HCT116 (cell line): ENCODE measurements around the gene MAN2B2.

Experiments
- ATF3 ChIP-seq: IDR thresholded peaks from 2 replicates; pipeline ENCODE4 v1.6.1; 2012
- CTCF ChIP-seq, 3 experiments: fragments of 200-600 bp in 1 of 3; sonication (generic) in 1 of 3; IDR thresholded peaks in 2 of 3; conservative IDR thresholded peaks in 1 of 3; 2 replicates each; pipeline ENCODE4 v1.5.1; 2012 to 2017; ENCODE audit warnings: low read depth in 2 of 3, low read length in 2 of 3, antibody characterized with exemption in 1 of 3, borderline replicate concordance in 1 of 3, control low read depth in 1 of 3, mild to moderate bottlenecking in 1 of 3, mixed read lengths in 1 of 3, mixed run types in 1 of 3, moderate library complexity in 1 of 3; ENCODE audit not compliant: insufficient read depth in 1 of 3
- EGR1 ChIP-seq: IDR thresholded peaks from 2 replicates; pipeline ENCODE4 v1.6.1; 2012; ENCODE audit warnings: low read depth
- EZH2 ChIP-seq: fragments of 200-600 bp; sonication (generic); IDR thresholded peaks from 2 replicates; pipeline ENCODE4 v1.6.1; 2017; ENCODE audit warnings: antibody characterized with exemption, mixed run types
- EZH2phosphoT487 ChIP-seq: fragments of 200-600 bp; IDR thresholded peaks from 2 replicates; pipeline ENCODE4 v1.6.1; 2018; ENCODE audit warnings: antibody characterized with exemption, borderline replicate concordance
- JUND ChIP-seq: IDR thresholded peaks from 2 replicates; pipeline ENCODE4 v1.6.1; 2012
- POLR2A ChIP-seq: IDR thresholded peaks from 2 replicates; pipeline ENCODE4 v1.7.0; 2011; ENCODE audit warnings: borderline replicate concordance; ENCODE audit not compliant: insufficient read depth, insufficient read length; ENCODE audit errors: extremely low read depth
- POLR2AphosphoS5 ChIP-seq: IDR thresholded peaks from 2 replicates; pipeline ENCODE4 v1.6.1; 2011; ENCODE audit warnings: mild to moderate bottlenecking, low read depth, low read length, moderate library complexity
- RAD21 ChIP-seq: IDR thresholded peaks from 2 replicates; pipeline ENCODE4 v1.6.1; 2012; ENCODE audit warnings: low read depth, mild to moderate bottlenecking
- SP1 ChIP-seq: IDR thresholded peaks from 2 replicates; pipeline ENCODE4 v1.6.1; 2012; ENCODE audit warnings: low read depth

- TF ChIP-seq CTCF (IDR thresholded peaks at IDR 0.05 in 2 of 3, conservative IDR thresholded peaks at IDR 0.05 in 1 of 3; ENCODE audit: borderline replicate concordance in 1 of 3, insufficient read depth in 1 of 3, low read depth in 2 of 3, low read length in 2 of 3) (no peak), EZH2phosphoT487 (no peak), POLR2A (no peak), POLR2AphosphoS5 (no peak), EGR1 (no peak), JUND (no peak), EZH2 (no peak), ATF3 (no peak), SP1 (no peak), RAD21 (no peak)
These were observed 44.7 kb upstream of the MAN2B2 start for GRCh38 chr4:6530301-6530700.
